ENCODE results near the gene MCC.

DNA sequence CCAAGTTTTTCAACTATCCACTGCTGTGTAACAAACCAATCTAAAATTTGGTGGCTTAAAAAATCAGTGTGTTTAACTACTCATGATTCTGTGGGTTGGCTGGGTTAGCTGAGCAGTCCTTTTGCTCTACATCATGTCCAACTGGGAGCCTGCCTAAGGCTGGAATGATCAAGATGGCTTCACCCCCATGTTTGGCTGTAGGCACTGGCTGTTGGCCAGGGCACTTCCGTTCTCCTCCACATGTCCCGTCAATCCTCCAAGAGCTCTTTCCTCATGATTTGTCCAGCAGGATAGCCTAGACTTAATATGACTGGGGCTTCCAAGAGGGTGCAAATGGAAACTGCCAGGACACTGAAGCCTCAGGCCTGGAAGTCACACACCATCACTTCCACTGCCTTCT, 36.5 kb downstream of the MCC start:
- TF ChIP-seq POLR2A (IDR thresholded peaks at IDR 0.05; ENCODE audit: low read length), result no peak
- TF ChIP-seq GATA1 (IDR thresholded peaks at IDR 0.05; ENCODE audit: low read depth, low read length), result no peak

Measured in erythroblast (primary cell).